ENCODE data around the gene ANKRD10.
"Not testable (repeated sequence)": the region's sequence is repeated elsewhere in the genome, so short reads cannot be mapped to it uniquely, and the experiment has no call there.

ANKRD10 gene

DNA sequence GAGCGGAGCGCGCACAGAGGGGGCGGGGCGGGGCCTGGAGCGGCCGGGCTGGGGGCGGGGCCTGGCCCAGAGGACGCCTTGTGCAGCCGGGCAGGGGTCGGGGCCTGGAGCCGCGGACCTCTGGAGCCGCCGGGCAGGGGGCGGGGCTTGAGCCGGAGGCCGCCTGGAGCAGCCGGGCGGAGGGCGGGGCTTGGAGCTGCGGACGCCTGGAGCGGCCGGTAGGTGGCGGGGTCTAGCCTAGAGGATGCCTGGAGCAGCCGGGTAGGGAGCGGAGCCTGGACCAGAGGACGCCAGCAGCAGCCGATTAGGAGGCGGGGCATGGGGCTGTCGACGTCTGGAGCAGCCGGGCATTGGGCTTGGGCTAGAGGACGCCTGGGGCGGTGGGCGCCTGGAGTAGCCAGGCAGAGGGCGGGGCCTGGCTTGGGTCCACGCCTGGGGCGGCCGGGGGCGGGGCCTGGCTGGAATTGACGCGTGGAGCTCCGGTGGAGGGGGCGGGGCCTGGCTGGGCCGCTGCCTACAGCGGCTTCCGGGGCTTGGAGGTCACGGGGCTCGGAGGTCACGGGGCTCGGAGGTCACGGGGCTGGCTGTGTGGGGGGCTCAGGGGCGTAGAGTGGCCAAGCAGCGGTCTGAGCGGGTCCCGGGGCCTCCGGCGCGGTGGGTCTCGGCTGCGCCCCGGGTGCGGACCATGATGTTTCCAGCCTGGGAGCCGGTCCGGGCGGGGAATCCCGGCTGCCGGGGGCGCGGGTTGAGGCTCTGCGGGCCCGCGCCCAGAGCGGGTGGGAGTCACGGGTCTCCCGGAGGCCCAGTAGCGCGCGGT lies at the start of gene ANKRD10:
ANKRD10 (minus strand) TSS at position 13 of the 817 bp plus-strand sequence. CDS start 135 bp downstream, outside the sequence.
- peak; percentile 84 for DNase-seq (ENCODE audit: low read depth)

DNA sequence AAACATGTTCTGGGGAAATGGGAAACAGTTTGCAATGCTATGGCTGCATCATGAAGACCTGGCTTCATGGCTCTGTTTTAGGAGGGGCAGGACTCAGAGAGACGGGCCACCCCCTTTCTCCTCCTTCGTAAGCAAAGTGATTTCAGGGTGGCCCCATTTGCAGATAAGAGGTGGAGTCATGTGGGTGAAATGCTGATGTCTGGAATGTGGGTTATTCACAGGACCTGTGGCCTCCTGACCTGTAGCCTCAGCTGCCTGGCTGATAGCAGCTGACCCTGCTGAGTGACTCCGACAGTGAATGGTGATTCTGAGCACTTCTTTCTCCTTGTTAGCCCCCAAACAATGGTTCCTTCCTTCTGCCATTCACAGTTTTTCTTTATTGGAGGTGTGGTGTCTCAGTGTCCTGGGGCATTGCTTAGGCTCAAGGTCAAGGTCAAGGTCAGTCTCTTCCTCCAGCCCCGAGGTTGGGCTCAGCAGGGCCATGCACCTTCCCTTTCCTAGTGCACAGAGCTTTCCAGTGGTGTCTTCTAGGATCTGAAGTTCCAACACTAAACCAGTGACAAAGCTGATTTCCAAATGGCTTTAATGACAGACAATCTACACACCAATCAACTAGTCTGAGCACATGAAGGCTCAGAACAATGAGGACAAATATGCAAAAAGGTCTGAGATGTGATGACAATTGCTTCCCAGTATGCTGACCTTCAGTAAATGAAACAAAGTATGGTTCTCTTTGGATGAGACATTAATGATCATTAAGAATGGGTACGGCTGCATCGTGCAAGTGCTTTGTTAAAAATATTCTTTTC lies 49.6 kb upstream of the ANKRD10 start:
- DNase-seq (ENCODE audit: low read depth), result no peak

DNA sequence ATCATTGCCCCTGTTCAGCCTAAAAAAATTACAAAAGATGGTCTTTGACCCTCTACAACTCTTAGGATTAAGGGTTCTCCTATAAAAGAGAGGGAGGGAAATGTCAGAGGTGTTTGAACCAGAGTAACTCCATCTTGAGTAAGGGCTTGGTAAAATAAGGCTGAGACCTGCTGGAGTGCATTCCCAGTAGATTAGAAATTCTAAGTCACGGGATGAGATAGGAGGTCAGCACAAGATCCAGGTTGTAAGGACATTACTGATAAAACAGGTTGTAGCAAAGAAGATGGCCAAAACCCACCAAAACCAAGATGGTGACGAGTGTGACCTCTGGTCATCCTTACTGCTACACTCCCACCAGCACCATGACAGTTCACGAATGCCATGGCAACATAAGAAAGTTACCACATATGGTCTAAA lies 48.7 kb upstream of the ANKRD10 start:
- no peak for DNase-seq (ENCODE audit: low read depth)

DNA sequence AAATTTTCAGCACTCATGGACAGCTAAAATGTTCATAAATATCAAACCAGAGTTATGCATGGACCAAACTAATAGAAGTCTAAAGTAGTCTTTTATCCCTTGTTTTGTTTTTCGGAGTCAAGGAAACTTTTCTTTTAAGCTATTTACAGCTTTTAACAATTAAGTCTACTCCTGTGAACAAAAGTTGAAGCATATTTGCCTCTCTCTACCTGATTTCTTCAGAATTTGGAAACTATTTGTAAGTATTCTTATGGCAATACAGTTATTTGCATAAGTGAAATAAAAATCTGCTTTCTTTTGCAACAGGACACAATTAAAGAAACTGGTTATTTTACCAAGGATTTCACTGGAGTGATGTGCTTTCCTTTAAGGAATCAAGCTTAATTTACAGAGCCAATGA lies 47.1 kb upstream of the ANKRD10 start:
- no peak for DNase-seq (ENCODE audit: low read depth)

DNA sequence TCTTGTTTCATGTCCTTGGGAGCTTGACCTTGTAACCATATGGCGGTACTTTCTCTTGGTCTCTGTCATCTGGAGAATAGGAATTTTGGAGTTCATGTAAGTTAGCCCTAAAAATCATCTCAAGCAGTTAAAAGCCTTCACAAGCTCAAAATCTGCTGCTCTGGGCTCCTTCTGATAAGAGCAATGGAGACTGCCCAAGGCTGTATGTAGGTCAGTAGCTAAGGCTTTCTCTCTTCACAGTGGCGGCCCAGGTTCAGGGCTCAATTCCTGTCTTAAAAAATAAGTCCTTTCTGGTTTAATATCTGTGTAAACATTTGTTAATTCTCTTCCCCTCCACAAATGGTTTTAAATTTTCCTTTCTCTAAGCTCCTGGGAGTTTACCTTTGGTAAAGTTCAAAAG lies 45.3 kb upstream of the ANKRD10 start:
- no peak for DNase-seq (ENCODE audit: low read depth)

DNA sequence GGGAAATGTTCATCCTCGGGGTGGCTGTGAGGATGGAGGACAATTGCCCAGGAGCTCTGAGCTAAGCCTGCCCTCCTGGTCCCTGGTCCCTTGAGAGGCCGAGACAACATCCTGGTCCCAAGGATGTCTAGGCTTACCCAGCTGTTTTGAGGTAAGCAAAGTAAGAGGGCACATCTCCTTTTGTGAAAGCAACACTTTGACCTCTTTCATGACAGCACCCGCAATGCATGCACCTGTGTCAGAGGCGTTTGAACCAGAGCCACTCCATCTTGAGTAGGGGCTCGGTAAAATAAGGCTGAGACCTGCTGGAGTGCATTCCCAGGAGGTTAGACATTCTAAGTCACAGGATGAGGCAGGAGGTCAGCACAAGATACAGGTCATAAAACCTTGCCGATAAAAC lies 43.1 kb upstream of the ANKRD10 start:
- no peak for DNase-seq (ENCODE audit: low read depth)

DNA sequence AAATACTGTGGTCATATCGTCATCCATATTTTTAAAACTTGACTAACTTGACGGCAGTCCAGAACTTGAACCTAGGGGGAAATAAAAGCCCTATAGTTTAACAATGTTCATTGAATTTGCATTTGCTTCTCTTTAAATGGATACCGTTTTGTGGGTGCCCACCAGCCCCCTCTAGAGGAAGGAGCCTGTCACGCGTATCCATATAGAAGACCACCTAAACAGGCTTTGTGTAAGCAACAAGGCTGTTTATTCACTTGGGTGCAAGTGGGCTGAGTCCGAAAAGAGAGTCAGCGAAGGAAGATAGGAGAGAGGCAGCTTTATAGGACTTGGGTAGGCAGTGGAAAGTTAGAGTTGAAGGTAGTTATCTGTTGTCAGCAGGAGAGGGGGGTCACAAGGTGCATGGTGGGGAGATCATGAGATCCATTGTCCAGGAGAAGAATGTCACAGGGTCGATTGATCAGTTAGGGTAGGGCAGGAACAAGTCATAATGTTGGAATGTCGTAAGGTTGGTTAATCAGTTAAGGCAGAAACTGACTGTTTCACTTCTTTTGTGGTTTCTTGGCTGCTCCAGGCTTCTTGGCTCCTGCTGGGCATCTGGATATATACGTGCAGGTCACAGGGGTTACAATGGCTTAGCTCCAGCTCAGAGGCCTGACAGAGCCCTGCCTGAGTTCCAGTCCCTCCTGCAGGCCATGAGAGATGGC lies 42.5 kb upstream of the ANKRD10 start:
- DNase-seq (ENCODE audit: low read depth), result no peak

DNA sequence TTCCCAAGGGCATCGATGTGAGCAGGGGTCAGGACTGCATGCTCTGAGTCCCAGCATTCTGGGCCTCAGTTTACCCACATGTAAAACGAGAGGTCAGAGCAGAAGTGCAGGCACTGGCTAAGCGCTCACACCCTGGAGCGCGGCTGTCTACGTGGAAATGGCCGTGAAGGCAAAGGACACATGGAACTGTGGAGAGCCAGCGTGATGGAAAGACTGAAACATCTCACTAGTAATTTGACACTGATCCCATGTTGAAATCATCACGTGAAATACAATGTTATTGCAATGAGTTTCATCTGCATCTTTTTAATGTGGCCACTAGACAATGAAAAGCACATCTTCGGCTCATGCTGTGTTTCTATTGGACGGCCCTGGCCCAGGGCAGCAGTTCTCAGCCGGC lies 41.3 kb upstream of the ANKRD10 start:
- not testable (repeated sequence) for DNase-seq (ENCODE audit: low read depth)

DNA sequence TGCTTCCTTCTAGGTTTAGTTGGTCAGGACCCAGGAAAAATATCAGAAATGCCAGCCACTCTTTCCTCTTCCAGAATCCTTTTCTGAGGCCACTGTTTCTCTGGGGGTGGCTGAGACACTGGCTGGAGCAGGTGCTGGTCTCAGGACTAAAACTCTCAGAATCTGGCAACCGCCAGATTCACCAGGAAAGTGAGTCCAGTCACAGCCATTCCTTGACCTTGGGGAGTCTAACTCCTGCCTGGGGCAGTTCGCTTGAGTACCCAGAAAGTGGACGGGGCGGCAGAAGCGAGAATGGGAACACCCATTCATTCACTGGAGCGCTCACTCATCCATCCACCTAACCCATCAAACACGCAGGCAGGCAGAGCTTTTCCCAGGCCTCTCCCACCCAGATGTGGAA lies 40.7 kb upstream of the ANKRD10 start:
- DNase-seq (ENCODE audit: low read depth), result not testable (repeated sequence)

DNA sequence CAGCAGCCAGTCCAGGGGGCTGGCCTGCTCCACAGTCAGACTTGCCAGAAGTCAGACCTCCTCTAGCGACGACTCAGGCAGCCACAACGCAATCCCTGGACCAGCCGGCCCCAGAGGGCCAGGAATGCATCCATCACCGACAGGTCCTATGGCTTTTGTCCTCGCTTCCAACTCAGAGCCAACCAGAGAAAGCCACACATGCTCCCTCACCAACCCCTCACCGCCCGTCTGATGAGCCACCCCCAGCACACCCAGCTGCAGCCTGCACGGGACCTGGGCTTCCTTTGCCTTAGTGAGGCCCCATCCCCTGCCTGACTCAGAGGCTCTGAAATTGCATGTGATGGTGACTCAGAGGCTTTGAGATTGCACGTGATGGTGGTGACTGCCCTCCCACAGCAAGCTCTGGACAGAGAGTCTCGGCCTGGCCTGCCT lies 40.2 kb upstream of the ANKRD10 start:
- not testable (repeated sequence) for DNase-seq (ENCODE audit: low read depth)

DNA sequence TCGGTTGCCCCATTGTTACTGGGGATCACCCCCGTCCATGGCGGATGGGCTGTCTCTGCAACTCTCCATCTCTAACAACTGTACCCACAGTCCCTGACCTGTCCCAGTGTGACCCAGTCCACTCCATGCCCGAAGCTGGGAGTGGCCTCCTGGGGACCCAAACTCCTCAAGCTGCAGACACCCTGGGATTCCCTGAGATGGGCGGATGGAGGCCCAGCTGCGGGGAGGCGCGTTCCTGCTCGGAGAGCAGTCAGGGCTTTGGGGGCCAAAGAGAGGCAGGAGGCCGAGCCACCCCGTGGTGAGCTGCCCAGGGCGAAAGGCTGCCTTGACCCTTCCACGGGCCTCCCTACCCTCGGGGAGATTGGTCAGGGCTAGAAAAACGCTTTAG lies 39.7 kb upstream of the ANKRD10 start:
- not testable (repeated sequence) for DNase-seq (ENCODE audit: low read depth)

DNA sequence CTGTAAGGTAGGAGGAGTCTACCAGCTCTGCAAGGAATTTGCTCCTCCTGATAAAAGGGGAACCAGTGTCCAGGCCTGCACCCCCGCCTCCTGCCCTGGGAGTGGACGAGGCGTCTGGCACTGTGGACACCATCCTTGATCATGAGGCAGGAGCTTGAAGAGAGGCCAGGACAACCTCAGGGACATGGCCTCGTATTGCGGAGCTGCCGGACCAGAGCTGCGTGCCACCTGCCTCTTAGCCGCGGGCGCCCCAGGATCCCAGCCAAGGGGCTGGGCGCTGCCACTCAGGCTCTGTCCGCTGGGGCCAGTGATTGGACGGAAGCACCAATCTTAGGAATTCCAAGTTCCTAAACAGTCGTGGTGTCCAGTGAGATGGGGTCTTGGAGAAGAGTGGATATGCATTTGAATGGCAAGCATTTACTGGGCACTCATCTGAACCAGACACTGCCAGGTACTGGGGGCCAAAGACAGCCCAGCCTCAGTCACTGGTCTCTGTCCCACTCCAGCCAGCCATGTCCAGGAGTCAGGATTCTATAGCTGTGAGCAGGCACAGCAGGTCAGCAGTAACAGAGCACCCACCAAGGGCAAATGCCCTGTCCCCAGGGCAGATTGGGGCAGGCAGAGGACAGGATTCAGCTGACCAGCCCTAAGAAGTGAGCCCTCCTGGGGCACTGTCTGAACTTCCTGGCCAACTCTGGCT lies 39.1 kb upstream of the ANKRD10 start:
- no peak for DNase-seq (ENCODE audit: low read depth)

DNA sequence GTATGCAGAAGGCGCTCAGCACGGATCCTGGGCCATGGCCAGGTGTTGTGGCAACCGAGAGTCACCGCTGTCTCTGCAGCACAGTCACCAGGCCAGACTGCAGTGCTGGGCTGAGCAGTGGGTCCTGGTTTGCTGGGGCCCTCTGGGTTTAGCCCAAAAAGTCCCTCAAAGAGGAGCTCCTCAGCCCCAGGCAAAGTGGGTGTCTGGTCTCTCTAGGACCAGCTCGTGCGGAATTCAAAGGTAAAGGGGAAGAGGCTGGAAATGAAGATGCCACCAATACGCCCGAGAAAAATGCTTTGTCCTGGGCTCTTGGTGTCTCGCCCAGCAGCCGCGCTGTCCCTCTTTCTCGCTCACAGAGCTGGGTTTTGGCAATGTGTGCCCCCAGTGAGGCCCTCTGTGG lies 38.5 kb upstream of the ANKRD10 start:
- DNase-seq (ENCODE audit: low read depth), result no peak

DNA sequence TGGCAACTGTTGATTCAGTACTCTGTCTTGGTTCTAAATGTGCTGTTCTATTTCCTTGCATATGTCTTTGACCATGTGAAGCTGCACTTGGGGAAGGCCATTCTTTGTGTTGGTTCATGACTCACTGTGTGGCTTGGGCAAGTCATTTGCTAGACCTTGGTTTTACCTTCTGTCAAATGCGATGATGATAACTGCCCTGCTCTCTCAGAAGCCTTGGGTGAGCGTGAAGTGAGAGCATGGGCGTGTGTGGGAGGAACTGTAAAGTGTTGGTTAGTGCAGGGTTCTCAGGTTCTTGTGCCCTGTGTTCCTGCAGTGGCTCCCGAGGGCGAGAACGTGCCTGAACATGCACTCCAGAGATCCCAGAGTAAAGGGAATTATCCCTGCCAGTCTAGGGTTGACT lies 37.3 kb upstream of the ANKRD10 start:
- not testable (repeated sequence) for DNase-seq (ENCODE audit: low read depth)

DNA sequence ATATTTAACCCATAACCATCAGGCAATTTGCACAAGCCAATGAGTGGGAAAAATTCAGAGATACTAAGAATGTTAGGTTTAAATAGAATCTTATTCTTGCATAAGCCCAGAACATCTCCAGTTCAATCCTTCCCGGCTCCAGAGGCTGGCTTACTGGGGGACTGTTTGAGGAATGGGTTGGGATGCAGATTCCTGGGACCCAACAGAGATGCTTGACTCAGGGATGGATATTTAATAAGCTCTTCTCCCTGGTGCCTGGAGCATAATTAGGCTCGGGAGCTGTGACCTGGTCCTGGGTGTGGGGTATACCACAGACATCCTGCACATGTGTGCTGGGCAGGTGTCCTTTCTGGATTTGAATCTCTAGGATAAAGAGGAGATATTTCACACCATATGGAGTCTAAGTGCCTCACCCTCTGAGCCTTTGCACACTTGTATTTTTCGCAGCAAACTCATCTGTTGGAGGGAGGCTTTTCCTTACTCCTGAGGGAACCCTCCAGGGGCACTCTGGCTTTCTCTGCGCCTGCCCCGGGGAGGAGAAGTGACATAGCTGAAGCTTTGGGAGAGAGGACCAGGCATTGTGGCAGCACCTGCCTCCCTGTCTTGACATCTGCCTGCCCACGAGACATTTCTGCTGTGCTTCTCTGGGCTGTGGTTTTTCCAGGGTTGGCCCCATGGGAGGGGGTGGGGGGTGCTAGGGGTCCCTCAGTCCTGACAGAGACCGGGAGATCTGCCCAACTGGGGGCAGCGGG lies 36.1 kb upstream of the ANKRD10 start:
- no peak for DNase-seq (ENCODE audit: low read depth)

DNA sequence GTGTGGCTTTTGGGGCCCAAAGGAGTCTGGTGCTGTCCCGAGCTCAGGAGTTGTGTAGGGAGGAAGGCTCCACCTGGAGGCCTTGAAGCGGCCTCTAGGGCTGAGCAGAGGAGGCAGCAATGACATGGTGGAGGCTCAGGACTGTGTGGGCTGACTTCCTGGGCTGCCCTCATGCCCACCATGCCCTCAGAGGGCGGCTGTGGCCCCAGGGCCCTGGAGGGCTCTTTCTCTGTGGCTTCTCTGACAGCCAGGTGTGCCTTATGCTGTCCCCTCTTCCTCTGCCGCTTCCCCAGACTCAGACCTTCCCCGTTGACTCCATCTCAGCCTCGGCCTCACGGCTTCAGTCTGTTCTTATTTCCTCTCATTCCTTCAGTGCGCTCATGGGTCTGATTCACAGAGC lies 35.5 kb upstream of the ANKRD10 start:
- DNase-seq (ENCODE audit: low read depth), result no peak

DNA sequence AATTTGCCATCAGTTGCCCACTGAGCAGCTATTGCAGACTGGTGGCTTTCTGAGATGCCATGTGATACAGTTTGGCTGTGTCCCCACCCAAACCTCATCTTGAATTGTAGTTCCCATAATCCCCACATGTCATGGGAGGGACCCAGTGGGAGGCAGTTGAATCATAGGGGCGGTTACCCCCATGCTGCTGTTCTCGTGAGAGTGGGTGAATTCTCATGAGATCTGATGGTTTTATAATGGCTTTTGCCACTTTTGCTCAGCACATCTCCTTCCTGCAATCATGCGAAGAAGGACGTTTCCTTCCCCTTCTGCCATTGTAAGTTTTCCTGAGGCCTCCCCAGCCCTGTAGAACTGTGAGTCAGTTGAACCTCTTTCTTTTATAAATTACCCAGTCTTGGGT lies 34.8 kb upstream of the ANKRD10 start:
- DNase-seq (ENCODE audit: low read depth), result no peak

DNA sequence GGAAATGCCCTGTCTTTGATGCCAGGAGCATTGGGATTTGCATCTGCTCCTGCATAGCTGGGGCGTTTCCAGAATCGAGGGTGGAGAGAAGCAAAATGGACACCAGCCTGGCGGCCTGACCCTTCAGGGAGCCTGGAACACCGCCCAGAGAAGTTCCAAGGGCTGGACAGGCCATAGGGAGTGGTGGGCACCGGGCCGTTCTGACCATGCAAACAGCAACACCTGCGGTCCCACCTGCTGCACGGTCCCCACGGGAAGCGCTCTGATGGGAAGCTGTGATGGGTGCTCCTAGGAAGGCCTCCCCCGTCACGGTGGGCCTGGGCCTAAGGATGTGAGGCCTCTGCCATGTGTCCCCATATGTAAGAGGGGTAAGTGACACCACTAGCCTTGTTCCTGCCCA lies 34.2 kb upstream of the ANKRD10 start:
- DNase-seq (ENCODE audit: low read depth), result no peak

DNA sequence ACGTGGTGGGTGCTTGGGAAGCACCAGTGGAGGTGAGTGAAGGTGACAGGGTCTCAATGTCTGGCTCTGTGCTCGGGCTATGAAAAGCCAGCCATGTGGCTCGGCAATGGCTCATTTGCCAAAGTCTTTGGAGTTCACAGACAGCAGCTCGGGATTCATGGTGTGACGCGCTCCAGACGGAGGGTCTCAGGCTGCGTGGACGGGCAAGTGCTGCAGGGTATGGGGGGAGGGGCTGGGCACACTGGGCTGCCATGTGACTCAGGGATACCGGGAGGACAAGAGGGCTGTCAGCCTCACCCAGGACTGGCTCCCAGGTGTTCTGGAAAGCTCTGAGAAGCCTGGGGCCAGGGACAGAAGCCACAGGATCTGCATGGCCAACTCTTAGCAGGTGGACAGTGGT lies 32.5 kb upstream of the ANKRD10 start:
- not testable (repeated sequence) for DNase-seq (ENCODE audit: low read depth)

DNA sequence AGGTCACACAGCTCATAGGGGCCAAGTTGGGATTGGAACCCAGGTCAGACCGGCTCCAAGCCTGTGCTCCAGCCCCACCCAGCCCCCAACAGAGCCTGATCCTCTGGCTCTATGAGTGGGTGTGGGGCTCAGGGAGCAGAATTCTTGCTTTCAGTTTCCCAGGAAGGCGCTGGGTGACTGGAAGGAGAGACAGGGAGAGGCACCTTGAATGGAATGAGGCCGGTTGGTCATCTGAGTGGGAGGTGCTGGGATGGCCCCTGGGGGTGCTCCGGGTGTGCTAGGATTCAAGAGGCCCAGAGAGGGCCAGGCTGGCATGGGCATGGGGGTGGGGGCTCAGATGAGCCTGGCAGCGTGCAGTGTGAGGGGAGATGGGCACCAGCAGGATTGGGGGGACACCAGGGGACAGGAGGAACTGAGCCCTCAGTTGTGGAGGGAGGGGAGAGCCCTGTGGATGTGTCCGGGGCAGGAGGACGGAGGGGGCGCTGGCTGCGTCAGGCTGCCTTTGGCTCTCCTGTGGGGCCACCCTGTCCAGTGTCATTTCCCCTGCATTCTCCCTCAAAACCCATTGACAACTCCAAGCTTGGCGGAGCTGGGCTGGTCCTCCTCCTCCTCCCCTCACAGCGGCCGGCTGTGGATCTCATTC lies 31.2 kb upstream of the ANKRD10 start:
- DNase-seq (ENCODE audit: low read depth), result no peak

Data from stimulated activated CD8-positive, alpha-beta memory T cell treated with anti-CD3 and anti-CD28 coated beads, Interleukin-12 subunit alpha, Interleukin-12 subunit beta, amount 100 ng/mL, for 1 hour (primary cell).